Activated CD8-positive, alpha-beta memory T cell treated with anti-CD3 and anti-CD28 coated beads, Interleukin-2, amount 10 ng/mL, durations not matched to agents 7 days and 5 days (primary cell): ENCODE measurements around the gene YPEL2. TPM values are rescaled to one million over a fixed set of nuclear protein-coding genes. Genes with fewer than 3 reads are reported as not detected.
A peak's percentile ranks its signal among the peaks of the same experiment; 100 is the strongest.

ENCODE experiments used
- ATAC-seq: fragments of 150-1000 bp; cut with Tn5 transposase; one replicate; pipeline ENCODE4 v1.10.0; 2021; ENCODE audit warnings: moderate library complexity
- CTCF ChIA-PET: fragments of 350-600 bp; sonication (Branson Sonifier 250); formaldehyde crosslinking; loops from one replicate; lab custom pipeline; 2021; ENCODE audit warnings: antibody characterized with exemption; lab: Charles Lee
- DNase-seq: peaks from one replicate; pipeline ENCODE4 v3.0.0-alpha.2; 2020
- H3K27ac Mint-ChIP-seq: one replicate; pipeline ENCODE4 v1.8.0; 2021; ENCODE audit warnings: mild to moderate bottlenecking, mixed read lengths
- H3K27me3 Mint-ChIP-seq: one replicate; pipeline ENCODE4 v1.8.0; 2021; ENCODE audit warnings: mixed read lengths
- H3K36me3 Mint-ChIP-seq: one replicate; pipeline ENCODE4 v1.8.0; 2021; ENCODE audit warnings: mild to moderate bottlenecking, mixed read lengths
- H3K4me1 Mint-ChIP-seq: one replicate; pipeline ENCODE4 v1.8.0; 2021; ENCODE audit warnings: mixed read lengths
- H3K4me3 Mint-ChIP-seq: one replicate; pipeline ENCODE4 v1.8.0; 2021; ENCODE audit warnings: mild to moderate bottlenecking, moderate library complexity, mixed read lengths
- H3K9me3 Mint-ChIP-seq: one replicate; pipeline ENCODE4 v1.8.0; 2022; ENCODE audit warnings: low read depth, mixed read lengths
- total RNA-seq, 2 experiments: library from RNA; stranded (reverse); gene quantifications; one replicate each; pipeline ENCODE4 v1.2.3, GENCODE V29; 2021

YPEL2 gene
- total RNA-seq, 2 experiments from 2014 or later = 9.9 to 12.3 TPM

DNA sequence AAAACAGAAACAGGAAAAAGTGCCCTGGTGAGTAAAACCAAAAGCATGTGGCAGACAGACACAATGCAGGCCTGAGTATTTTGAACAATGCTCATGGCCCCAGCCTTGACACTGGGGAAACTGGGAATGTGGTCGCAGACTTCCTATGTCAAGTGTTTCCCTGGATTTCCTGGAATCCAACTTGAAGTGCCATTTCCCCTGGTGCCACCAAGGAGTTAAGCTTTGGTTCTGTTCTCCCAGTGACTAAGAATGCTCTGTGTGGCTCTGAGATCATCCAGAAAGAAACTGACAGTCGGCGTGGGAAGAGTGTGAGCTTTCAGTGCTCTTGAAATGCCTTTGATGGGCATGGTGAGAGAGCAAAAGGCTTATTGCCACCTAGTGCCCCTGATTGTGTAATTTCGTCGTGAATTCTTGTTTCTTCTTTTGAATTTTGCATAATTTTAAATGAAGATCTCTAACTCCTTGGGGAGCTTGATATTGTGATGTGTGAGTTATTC is 96.0 kb downstream of the YPEL2 start:
- Mint-ChIP-seq H3K4me3 (no peak overlapping the region), H3K27ac (no peak overlapping the region), H3K9me3 (peaks cover under 1% of the 10 kb centered on the region), H3K27me3 (no peaks in the 10 kb centered on the region), H3K4me1 (peaks cover 43% of the 10 kb centered on the region), H3K36me3 (peaks cover 4% of the 10 kb centered on the region)
- ATAC-seq = peak; percentile 65
- CTCF ChIA-PET = interaction anchor here (0.5 to 4.6 kb wide), 13 partner anchors 9 to 117 kb away, joined by 3 to 26 read pairs (median 4); no protein-coding TSS in a partner anchor
- DNase-seq = peak; percentile 57

DNA sequence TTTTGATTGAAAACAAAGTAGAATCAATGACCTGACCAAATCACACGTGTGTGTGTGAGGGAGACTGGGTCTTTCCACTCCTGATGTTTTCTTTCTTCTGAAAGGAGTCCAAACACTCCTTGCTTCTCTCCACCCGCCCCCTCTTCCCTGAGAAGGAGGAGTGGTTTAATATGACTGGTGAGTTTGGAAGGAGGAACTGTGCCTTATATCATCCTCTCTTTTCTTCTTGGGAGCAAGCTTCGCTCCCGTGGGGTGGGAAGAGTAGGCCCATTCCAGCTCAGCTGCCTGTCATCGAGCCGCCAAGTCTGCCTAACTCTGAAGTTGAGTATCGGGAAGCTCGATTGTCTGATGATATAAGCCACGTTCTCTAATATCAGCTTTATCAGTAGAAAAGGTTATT is 96.5 kb downstream of the YPEL2 start:
- DNase-seq = no peak
- H3K9me3 Mint-ChIP-seq = peaks cover 5% of the 10 kb centered on the region
- ATAC-seq = no peak
- CTCF ChIA-PET = interaction anchor here (0.7 to 4.6 kb wide), 13 partner anchors 8 to 118 kb away, joined by 3 to 26 read pairs (median 4); no protein-coding TSS in a partner anchor
- no peak overlapping the region for H3K27ac Mint-ChIP-seq
- peaks cover 9% of the 10 kb centered on the region for H3K36me3 Mint-ChIP-seq
- H3K27me3 Mint-ChIP-seq = no peaks in the 10 kb centered on the region
- H3K4me1 Mint-ChIP-seq = peaks cover 48% of the 10 kb centered on the region
- H3K4me3 Mint-ChIP-seq = no peak overlapping the region

GRCh38 chr17:59428916-59429485 is 97.5 kb downstream of the YPEL2 start:
- no peak for DNase-seq
- Mint-ChIP-seq H3K4me3 (no peak overlapping the region), H3K27ac (no peak overlapping the region), H3K4me1 (peaks cover 48% of the 10 kb centered on the region), H3K27me3 (no peaks in the 10 kb centered on the region), H3K9me3 (peaks cover 5% of the 10 kb centered on the region), H3K36me3 (peaks cover 9% of the 10 kb centered on the region)
- ATAC-seq = no peak
- CTCF ChIA-PET = interaction anchor here (1.0 to 4.6 kb wide), 7 partner anchors 11 to 119 kb away, joined by 3 to 26 read pairs (median 5); no protein-coding TSS in a partner anchor

- Mint-ChIP-seq H3K27me3 (no peaks in the 10 kb centered on the region), H3K27ac (peak overlapping the region; percentile 19), H3K4me3 (no peak overlapping the region), H3K36me3 (peaks cover 11% of the 10 kb centered on the region), H3K9me3 (peaks cover 5% of the 10 kb centered on the region), H3K4me1 (peaks cover 54% of the 10 kb centered on the region)
- ATAC-seq (no peak), DNase-seq (no peak)
- CTCF ChIA-PET = interaction anchor here (0.8 to 2.6 kb wide), 5 partner anchors 10 to 121 kb away, joined by 4 to 13 read pairs (median 10); no protein-coding TSS in a partner anchor
Observed at GRCh38 chr17:59431601-59432000, 100.1 kb downstream of the YPEL2 start.

DNA sequence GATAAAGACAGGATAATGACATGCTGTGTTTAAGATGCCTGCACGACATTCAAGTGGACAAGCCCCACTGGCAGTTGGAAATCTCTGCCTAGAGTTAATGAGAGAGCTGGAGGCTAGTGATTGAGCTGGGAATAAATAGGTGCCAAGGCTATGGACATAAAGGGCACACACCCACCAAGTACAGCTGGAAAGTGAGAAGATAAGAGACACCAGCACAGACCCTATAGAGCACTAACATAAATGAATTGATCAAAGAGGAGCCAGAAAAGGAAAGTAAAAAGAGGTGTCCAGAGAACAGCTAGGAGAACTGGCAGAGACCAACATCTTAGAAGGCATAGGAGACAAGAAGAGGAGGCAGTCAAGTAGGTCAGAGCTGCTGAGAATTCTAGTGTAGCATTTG is 101.2 kb downstream of the YPEL2 start:
- H3K27me3 Mint-ChIP-seq = no peaks in the 10 kb centered on the region
- H3K27ac Mint-ChIP-seq = peak overlapping the region; percentile 16
- H3K9me3 Mint-ChIP-seq = peaks cover 5% of the 10 kb centered on the region
- peaks cover 13% of the 10 kb centered on the region for H3K36me3 Mint-ChIP-seq
- no peak for ATAC-seq
- H3K4me3 Mint-ChIP-seq = no peak overlapping the region
- H3K4me1 Mint-ChIP-seq = peaks cover 55% of the 10 kb centered on the region
- CTCF ChIA-PET = interaction anchor here (0.7 to 12.9 kb wide), 8 partner anchors 9 to 122 kb away, joined by 3 to 199 read pairs (median 7); no protein-coding TSS in a partner anchor
- DNase-seq = no peak

DNA sequence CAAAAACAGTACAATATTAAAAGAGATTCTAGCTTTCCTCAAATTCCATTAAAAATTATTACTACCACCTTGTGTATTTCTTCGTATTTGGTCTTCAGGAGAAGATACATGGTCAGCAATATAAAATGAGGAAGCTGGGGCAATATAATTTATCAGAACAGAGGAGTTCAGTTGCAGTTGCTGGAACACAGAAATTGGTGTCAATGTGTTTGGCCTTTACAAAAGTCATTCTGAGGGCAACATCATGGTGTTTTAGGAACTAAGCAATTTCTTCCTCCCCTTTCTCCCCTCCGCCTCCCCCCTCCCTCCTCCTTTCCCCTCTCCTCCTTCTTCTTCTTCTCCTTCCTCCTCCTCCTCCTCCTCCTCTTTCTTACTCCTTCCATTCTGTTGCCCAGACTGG is 102.1 kb downstream of the YPEL2 start:
- H3K27me3 Mint-ChIP-seq = no peaks in the 10 kb centered on the region
- peaks cover 61% of the 10 kb centered on the region for H3K4me1 Mint-ChIP-seq
- CTCF ChIA-PET = interaction anchor here (2.5 to 12.9 kb wide), 4 partner anchors 8 to 118 kb away, joined by 10 to 205 read pairs (median 106); partner anchors contain the start of gene YPEL2
- no peak for DNase-seq
- peaks cover 5% of the 10 kb centered on the region for H3K9me3 Mint-ChIP-seq
- peaks cover 15% of the 10 kb centered on the region for H3K36me3 Mint-ChIP-seq
- no peak for ATAC-seq
- no peak overlapping the region for H3K27ac Mint-ChIP-seq
- H3K4me3 Mint-ChIP-seq = no peak overlapping the region

GRCh38 chr17:59434429-59434828 is 103.0 kb downstream of the YPEL2 start:
- Mint-ChIP-seq H3K27me3 (no peaks in the 10 kb centered on the region), H3K9me3 (peaks cover 5% of the 10 kb centered on the region), H3K27ac (no peak overlapping the region), H3K4me3 (no peak overlapping the region), H3K36me3 (peaks cover 15% of the 10 kb centered on the region), H3K4me1 (peaks cover 68% of the 10 kb centered on the region)
- DNase-seq (no peak), ATAC-seq (no peak)
- CTCF ChIA-PET = interaction anchor here (1.2 to 12.9 kb wide), 3 partner anchors 18 to 119 kb away, joined by 5 to 205 read pairs (median 199); partner anchors contain the start of gene YPEL2

DNA sequence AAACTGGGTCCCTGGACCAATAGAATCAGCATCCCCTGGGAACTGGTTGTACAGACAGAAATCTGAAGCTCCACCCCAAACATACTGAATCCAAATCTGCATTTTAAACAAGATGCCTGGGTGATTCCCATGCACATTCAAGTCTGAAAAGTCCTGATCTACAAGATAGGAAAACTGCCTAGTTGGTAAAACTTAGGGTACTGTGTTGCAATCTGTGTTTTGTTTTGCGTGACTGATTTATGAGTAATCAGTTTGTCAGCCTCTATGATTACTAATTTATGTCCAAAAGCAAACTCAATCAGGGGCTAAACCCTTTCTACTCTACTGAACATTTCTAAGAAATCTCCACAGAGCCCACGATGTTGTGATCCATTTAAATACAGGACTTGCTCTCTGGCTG is 103.8 kb downstream of the YPEL2 start:
- ATAC-seq (peak; percentile 81), DNase-seq (no peak)
- CTCF ChIA-PET = interaction anchor here (1.2 to 12.9 kb wide), 4 partner anchors 19 to 120 kb away, joined by 5 to 205 read pairs (median 102); partner anchors contain the start of gene YPEL2
- H3K4me3 Mint-ChIP-seq = no peak overlapping the region
- peaks cover 74% of the 10 kb centered on the region for H3K4me1 Mint-ChIP-seq
- peaks cover 15% of the 10 kb centered on the region for H3K36me3 Mint-ChIP-seq
- peak overlapping the region; percentile 79 for H3K27ac Mint-ChIP-seq
- H3K27me3 Mint-ChIP-seq = no peaks in the 10 kb centered on the region
- H3K9me3 Mint-ChIP-seq = peaks cover 5% of the 10 kb centered on the region

GRCh38 chr17:59436900-59437299 is 105.4 kb downstream of the YPEL2 start:
- no peak for ATAC-seq
- H3K27ac Mint-ChIP-seq = peak overlapping the region; percentile 29
- peaks cover 13% of the 10 kb centered on the region for H3K36me3 Mint-ChIP-seq
- no peak for DNase-seq
- H3K4me1 Mint-ChIP-seq = peaks cover 78% of the 10 kb centered on the region
- peaks cover 5% of the 10 kb centered on the region for H3K9me3 Mint-ChIP-seq
- CTCF ChIA-PET = interaction anchor here (1.1 to 12.9 kb wide), 7 partner anchors 10 to 121 kb away, joined by 3 to 205 read pairs (median 6); partner anchors contain the start of gene YPEL2
- no peaks in the 10 kb centered on the region for H3K27me3 Mint-ChIP-seq
- H3K4me3 Mint-ChIP-seq = no peak overlapping the region

DNA sequence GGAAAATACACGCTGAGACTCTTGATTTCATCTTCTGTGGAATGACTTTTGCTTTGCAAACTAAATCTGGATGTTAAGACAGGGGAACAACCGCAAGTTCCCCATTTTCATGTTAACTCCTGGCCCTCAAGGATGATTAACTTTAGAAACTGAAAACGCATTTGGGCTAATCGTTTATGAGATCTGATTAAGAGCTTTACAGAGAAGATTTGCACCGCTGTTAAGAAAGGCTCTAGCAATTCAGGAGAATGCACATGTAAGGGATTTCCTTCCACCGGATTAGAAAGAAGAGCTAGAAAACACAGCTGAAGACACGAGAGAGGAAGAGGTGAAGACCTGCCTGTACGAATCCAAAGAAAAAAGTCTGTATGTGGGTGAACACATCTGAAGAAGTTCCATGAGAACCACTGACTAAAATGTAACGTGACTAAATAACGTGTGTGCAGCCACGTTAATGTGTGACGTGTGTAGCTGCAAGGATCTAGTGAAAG is 106.4 kb downstream of the YPEL2 start:
- CTCF ChIA-PET = interaction anchor here (1.0 to 12.9 kb wide), 6 partner anchors 25 to 122 kb away, joined by 3 to 205 read pairs (median 7); partner anchors contain the start of gene YPEL2
- no peak for ATAC-seq
- Mint-ChIP-seq H3K27ac (no peak overlapping the region), H3K27me3 (no peaks in the 10 kb centered on the region), H3K36me3 (peaks cover 7% of the 10 kb centered on the region), H3K9me3 (peaks cover under 1% of the 10 kb centered on the region), H3K4me3 (no peak overlapping the region), H3K4me1 (peaks cover 73% of the 10 kb centered on the region)
- DNase-seq = no peak

DNA sequence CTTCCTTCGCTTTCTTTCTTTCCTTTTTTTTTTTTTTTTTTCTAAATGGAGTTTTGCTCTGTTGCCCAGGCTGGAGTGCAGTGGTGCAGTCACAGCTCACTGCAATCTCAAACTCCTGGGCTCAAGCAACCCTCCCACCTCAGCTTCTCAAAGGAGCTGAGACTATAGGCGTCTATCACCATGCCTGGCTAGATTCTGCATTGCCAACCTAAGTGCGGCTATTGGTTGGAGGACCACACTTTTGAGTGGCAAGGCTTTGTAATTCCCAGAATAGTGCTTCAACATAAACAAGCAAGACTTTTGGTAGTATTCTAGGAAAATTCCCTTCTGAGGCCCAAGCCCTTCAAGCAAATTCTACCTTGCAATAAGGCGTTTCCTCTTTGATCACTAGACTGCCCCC is 107.8 kb downstream of the YPEL2 start:
- peak overlapping the region; percentile 70 for H3K4me3 Mint-ChIP-seq
- H3K4me1 Mint-ChIP-seq = peaks cover 69% of the 10 kb centered on the region
- H3K27ac Mint-ChIP-seq = peak overlapping the region; percentile 91
- CTCF ChIA-PET = interaction anchor here (0.7 to 12.9 kb wide), 12 partner anchors 9 to 227 kb away, joined by 3 to 205 read pairs (median 9); partner anchors contain the start of gene YPEL2
- no peaks in the 10 kb centered on the region for H3K27me3 Mint-ChIP-seq
- no peak for ATAC-seq
- no peak for DNase-seq
- H3K36me3 Mint-ChIP-seq = peaks cover 6% of the 10 kb centered on the region
- no peaks in the 10 kb centered on the region for H3K9me3 Mint-ChIP-seq

- H3K27me3 Mint-ChIP-seq = no peaks in the 10 kb centered on the region
Observed at GRCh38 chr17:59439741-59440211, 108.3 kb downstream of the YPEL2 start.

More at GRCh38 chr17:59439741-59440211, 108.3 kb downstream of the YPEL2 start:
- ATAC-seq = no peak
- Mint-ChIP-seq H3K27ac (peak overlapping the region; percentile 91), H3K4me1 (peaks cover 66% of the 10 kb centered on the region), H3K36me3 (peaks cover 6% of the 10 kb centered on the region), H3K9me3 (no peaks in the 10 kb centered on the region), H3K4me3 (peak overlapping the region; percentile 70)
- CTCF ChIA-PET = interaction anchor here (0.8 to 12.9 kb wide), 16 partner anchors 7 to 227 kb away, joined by 3 to 205 read pairs (median 6); partner anchors contain the start of gene YPEL2
- DNase-seq = no peak
